AG10803 (cell line): ENCODE data around the gene RANBP10.
"Not testable (repeated sequence)": the region's sequence is repeated elsewhere in the genome, so short reads cannot be mapped to it uniquely, and the experiment has no call there.

Source experiments
- DNase-seq: peaks from one replicate; pipeline ENCODE4 v3.0.0; 2010; ENCODE audit warnings: low read depth
- H3K4me3 ChIP-seq: 2 replicates; pipeline ENCODE4 v1.5.1; 2011; ENCODE audit warnings: mild to moderate bottlenecking, low read length, control low read depth
- CTCF ChIP-seq: conservative IDR thresholded peaks from 2 replicates; pipeline ENCODE4 v1.5.1; 2011; ENCODE audit warnings: mild to moderate bottlenecking, low read length, control low read depth, inconsistent platforms

Gene RANBP10

GRCh38 chr16:67760206-67760955 is 46.0 kb downstream of the RANBP10 start:
- H3K4me3 ChIP-seq = no peak overlapping the region
- no peak for DNase-seq
- no peak for TF ChIP-seq CTCF

DNA sequence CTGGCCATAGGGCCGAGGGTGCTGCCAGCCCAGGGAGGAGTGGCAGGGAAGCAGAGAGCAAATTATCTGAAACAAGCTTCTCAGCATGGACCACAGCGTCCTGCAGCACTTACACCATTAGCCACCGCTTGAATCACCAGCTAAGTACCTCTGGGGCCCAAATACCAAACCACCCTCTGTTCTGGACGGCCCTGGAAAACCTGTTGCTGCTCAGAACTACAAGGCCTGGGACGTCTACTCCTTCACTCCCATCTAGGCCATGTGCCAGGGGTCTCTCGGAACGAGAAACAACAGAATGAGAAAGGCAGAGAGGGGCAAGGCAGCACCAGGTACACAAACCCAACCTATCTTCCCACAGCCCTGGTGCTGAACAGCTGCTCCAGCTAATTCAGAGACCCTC is 47.4 kb downstream of the RANBP10 start:
- H3K4me3 ChIP-seq = no peak overlapping the region
- no peak for TF ChIP-seq CTCF
- DNase-seq = no peak

GRCh38 chr16:67758006-67758405 is 48.4 kb downstream of the RANBP10 start:
- no peak for DNase-seq
- H3K4me3 ChIP-seq = no peak overlapping the region
- TF ChIP-seq CTCF = no peak

DNA sequence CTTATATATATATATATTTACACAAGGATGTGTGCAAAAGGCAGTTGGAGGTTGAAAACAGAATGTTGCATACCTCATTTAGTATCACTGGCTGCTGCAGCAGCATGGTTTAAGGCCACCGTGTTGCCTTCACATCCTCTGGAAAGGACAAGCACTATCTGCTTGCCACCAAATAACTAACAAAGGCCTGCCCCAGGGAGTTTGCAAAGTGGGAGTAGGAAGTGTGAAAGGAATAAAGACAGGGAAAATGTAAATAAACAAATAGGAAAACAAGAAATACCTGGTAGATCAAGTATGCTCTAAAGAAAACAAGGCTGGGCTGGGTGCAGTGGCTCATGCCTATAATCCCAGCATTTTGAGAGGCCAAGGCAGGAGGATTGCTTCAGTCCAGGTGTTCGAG is 53.7 kb downstream of the RANBP10 start:
- TF ChIP-seq CTCF = no peak
- no peak overlapping the region for H3K4me3 ChIP-seq
- DNase-seq = no peak

DNA sequence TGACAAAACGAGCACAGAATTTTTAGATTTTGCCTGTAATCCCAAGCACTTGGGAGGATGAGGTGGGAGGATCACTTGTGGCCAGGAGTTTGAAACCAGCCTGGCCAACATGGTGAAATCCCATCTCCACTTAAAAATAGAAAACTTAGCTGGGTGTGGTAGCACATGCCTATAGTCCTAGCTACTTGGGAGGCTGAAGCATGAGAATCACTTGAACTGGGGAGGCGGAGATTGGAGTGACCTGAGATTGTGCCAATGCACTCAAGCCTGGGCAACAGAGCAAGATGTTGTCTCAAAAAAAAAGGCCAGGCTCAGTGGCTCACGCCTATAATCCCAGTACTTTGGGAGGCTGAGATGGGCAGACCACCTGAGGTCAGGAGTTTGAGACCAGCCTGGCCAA is 55.0 kb downstream of the RANBP10 start:
- peak; percentile 5 for DNase-seq
- H3K4me3 ChIP-seq = not testable (repeated sequence)

GRCh38 chr16:67750466-67750865 is 55.9 kb downstream of the RANBP10 start:
- no peak for DNase-seq

GRCh38 chr16:67749436-67750078 is 56.8 kb downstream of the RANBP10 start:
- no peak overlapping the region for H3K4me3 ChIP-seq
- TF ChIP-seq CTCF = no peak

More at GRCh38 chr16:67750466-67750865, 55.9 kb downstream of the RANBP10 start:
- no peak overlapping the region for H3K4me3 ChIP-seq
- TF ChIP-seq CTCF = no peak

More at GRCh38 chr16:67749436-67750078, 56.8 kb downstream of the RANBP10 start:
- no peak for DNase-seq
